ENCODE data around the gene POU5F1.

The POU5F1 gene

GRCh38 chr6:31144296-31144969 is 26.0 kb downstream of the POU5F1 start:
- H3K79me2 ChIP-seq (ENCODE audit: insufficient read depth, low read depth) = no peaks in the 10 kb centered on the region
- H3K27ac ChIP-seq = no peak overlapping the region
- TF ChIP-seq CTCF (conservative IDR thresholded peaks at IDR 0.05; ENCODE audit: low read depth, low read length) = no peak
- H3K36me3 ChIP-seq (ENCODE audit: insufficient read depth) = no peaks in the 10 kb centered on the region
- no peak overlapping the region for H3K9ac ChIP-seq
- no peaks in the 10 kb centered on the region for H3K4me1 ChIP-seq (ENCODE audit: low read depth, poor library complexity, severe bottlenecking)
- H3K4me2 ChIP-seq = no peak overlapping the region
- no peaks in the 10 kb centered on the region for H4K20me1 ChIP-seq (ENCODE audit: insufficient read depth)
- H3K27me3 ChIP-seq (ENCODE audit: insufficient read depth, low read depth) = no peaks in the 10 kb centered on the region
- H2AFZ ChIP-seq (ENCODE audit: low read depth) = no peak overlapping the region
- H3K4me3 ChIP-seq (IDR thresholded peaks at IDR 0.05; ENCODE audit: insufficient read depth, low read depth, low read length) = no peak overlapping the region

- Histone ChIP-seq H3K4me1 (ENCODE audit: low read depth, poor library complexity, severe bottlenecking) (no peaks in the 10 kb centered on the region), H3K27ac (no peak overlapping the region), H3K9ac (no peak overlapping the region), H3K79me2 (ENCODE audit: insufficient read depth, low read depth) (no peaks in the 10 kb centered on the region), H3K4me2 (no peak overlapping the region), H2AFZ (ENCODE audit: low read depth) (no peak overlapping the region), H3K4me3 (IDR thresholded peaks at IDR 0.05; ENCODE audit: insufficient read depth, low read depth, low read length) (no peak overlapping the region), H4K20me1 (ENCODE audit: insufficient read depth) (no peaks in the 10 kb centered on the region), H3K36me3 (ENCODE audit: insufficient read depth) (no peaks in the 10 kb centered on the region), H3K27me3 (ENCODE audit: insufficient read depth, low read depth) (no peaks in the 10 kb centered on the region)
- TF ChIP-seq CTCF (conservative IDR thresholded peaks at IDR 0.05; ENCODE audit: low read depth, low read length) = no peak
Measured at GRCh38 chr6:31143148-31143547, 27.3 kb downstream of the POU5F1 start.

- Histone ChIP-seq H3K27ac (no peak overlapping the region), H3K4me3 (IDR thresholded peaks at IDR 0.05; ENCODE audit: insufficient read depth, low read depth, low read length) (no peak overlapping the region), H3K79me2 (ENCODE audit: insufficient read depth, low read depth) (no peaks in the 10 kb centered on the region), H3K4me1 (ENCODE audit: low read depth, poor library complexity, severe bottlenecking) (peaks cover 5% of the 10 kb centered on the region), H3K27me3 (ENCODE audit: insufficient read depth, low read depth) (no peaks in the 10 kb centered on the region), H3K9ac (no peak overlapping the region), H4K20me1 (ENCODE audit: insufficient read depth) (no peaks in the 10 kb centered on the region), H3K4me2 (no peak overlapping the region), H3K36me3 (ENCODE audit: insufficient read depth) (no peaks in the 10 kb centered on the region), H2AFZ (ENCODE audit: low read depth) (no peak overlapping the region)
- TF ChIP-seq CTCF (conservative IDR thresholded peaks at IDR 0.05; ENCODE audit: low read depth, low read length) = no peak
Measured at GRCh38 chr6:31142361-31142761, 28.1 kb downstream of the POU5F1 start.

- H3K9ac ChIP-seq = no peak overlapping the region
- no peaks in the 10 kb centered on the region for H3K79me2 ChIP-seq (ENCODE audit: insufficient read depth, low read depth)
- no peak overlapping the region for H3K4me2 ChIP-seq
- H3K36me3 ChIP-seq (ENCODE audit: insufficient read depth) = no peaks in the 10 kb centered on the region
- TF ChIP-seq CTCF (conservative IDR thresholded peaks at IDR 0.05; ENCODE audit: low read depth, low read length) = no peak
- H4K20me1 ChIP-seq (ENCODE audit: insufficient read depth) = no peaks in the 10 kb centered on the region
- no peak overlapping the region for H3K27ac ChIP-seq
- peaks cover 5% of the 10 kb centered on the region for H3K4me1 ChIP-seq (ENCODE audit: low read depth, poor library complexity, severe bottlenecking)
- no peaks in the 10 kb centered on the region for H3K27me3 ChIP-seq (ENCODE audit: insufficient read depth, low read depth)
- H2AFZ ChIP-seq (ENCODE audit: low read depth) = no peak overlapping the region
- no peak overlapping the region for H3K4me3 ChIP-seq (IDR thresholded peaks at IDR 0.05; ENCODE audit: insufficient read depth, low read depth, low read length)
Measured at GRCh38 chr6:31140643-31141042, 29.8 kb downstream of the POU5F1 start.
